SK-N-SH (cell line): ENCODE data around the gene B3GALNT1. TPM values are rescaled to one million over a fixed set of nuclear protein-coding genes. Genes with fewer than 3 reads are reported as not detected.

Source experiments
- polyA plus RNA-seq, 3 experiments: library from polyadenylated mRNA; depleted of rRNA; stranded (reverse); fragments of >200 nt; gene quantifications; 2 replicates each; pipeline ENCODE4 v1.2.3, GENCODE V29; 2012

B3GALNT1 gene
- polyA plus RNA-seq, 1 of the 3 experiments (the other 2 are of a cell fraction), result 0.15 TPM

Other genes starting within 250 kb of the B3GALNT1 start
- 15.1 and 21.1 TPM in 2 replicates for gene NMD3, start 116.0 kb upstream of the B3GALNT1 start, polyA plus RNA-seq (2012; rRNA removed)